CD4-positive, alpha-beta T cell (primary cell): Measurements from ENCODE around the gene SYT5. TPM values are rescaled to one million over a fixed set of nuclear protein-coding genes. Genes with fewer than 3 reads are reported as not detected.
A peak's percentile ranks its signal among the peaks of the same experiment; 100 is the strongest.
"Not testable (repeated sequence)": the region's sequence is repeated elsewhere in the genome, so short reads cannot be mapped to it uniquely, and the experiment has no call there.

Experiments used
- ATAC-seq: fragments of 200-7000 bp; cut with Tn5 transposase; one replicate; pipeline ENCODE4 v1.10.0; 2022; ENCODE audit warnings: mild to moderate bottlenecking; ENCODE audit not compliant: poor library complexity
- CTCF ChIA-PET: fragments of 350-600 bp; sonication (Branson Sonifier 250); formaldehyde crosslinking; loops from one replicate; lab custom pipeline; 2021; ENCODE audit warnings: antibody characterized with exemption, inconsistent platforms; lab: Charles Lee
- POLR2A ChIA-PET: fragments of 350-600 bp; sonication (Branson Sonifier 250); formaldehyde crosslinking; loops from one replicate; lab custom pipeline; 2021; ENCODE audit warnings: antibody characterized with exemption, inconsistent platforms; lab: Charles Lee
- DNase-seq, 14 experiments: peaks; one replicate each; pipeline ENCODE4 v3.0.0-alpha.2; 2013 to 2020; ENCODE audit warnings: mixed read lengths in 2 of 14
- H3K27ac ChIP-seq, 2 donors: one replicate each; pipeline versions ENCODE4 v1.5.1 to v1.7.0; 2013; ENCODE audit warnings: low read length in 2 of 2, low read depth in 1 of 2, mild to moderate bottlenecking in 1 of 2
- H3K27me3 ChIP-seq, 2 experiments: 1 replicate in 1 of 2; 2 replicates in 1 of 2; pipeline versions ENCODE4 v1.6.1 to v1.7.0; 2013; ENCODE audit warnings: low read length in 2 of 2, control low read depth in 1 of 2, mild to moderate bottlenecking in 1 of 2, moderate library complexity in 1 of 2; ENCODE audit not compliant: insufficient read depth in 2 of 2, control insufficient read depth in 1 of 2
- H3K36me3 ChIP-seq: one replicate; pipeline ENCODE4 v1.6.1; 2013; ENCODE audit warnings: low read length, control low read depth; ENCODE audit not compliant: insufficient read depth
- H3K4me1 ChIP-seq: one replicate; pipeline ENCODE4 v1.6.1; 2013; ENCODE audit warnings: low read length, control low read depth; ENCODE audit not compliant: insufficient read depth
- H3K4me3 ChIP-seq: one replicate; pipeline ENCODE4 v1.5.1; 2013; ENCODE audit warnings: mild to moderate bottlenecking, low read length, moderate library complexity
- H3K9me3 ChIP-seq, 2 experiments: 1 replicate in 1 of 2; 2 replicates in 1 of 2; pipeline versions ENCODE4 v1.6.1 to v1.7.0; 2013; ENCODE audit warnings: low read length in 2 of 2, mild to moderate bottlenecking in 2 of 2, control low read depth in 1 of 2, moderate library complexity in 1 of 2; ENCODE audit not compliant: control insufficient read depth in 1 of 2, insufficient read depth in 1 of 2
- H3K27ac Mint-ChIP-seq: one replicate; pipeline ENCODE4 v1.8.0; 2020; ENCODE audit warnings: mixed read lengths
- H3K27me3 Mint-ChIP-seq: one replicate; pipeline ENCODE4 v1.8.0; 2021; ENCODE audit warnings: mixed read lengths
- H3K36me3 Mint-ChIP-seq: one replicate; pipeline ENCODE4 v1.8.0; 2021; ENCODE audit warnings: low read depth, mixed read lengths
- H3K4me1 Mint-ChIP-seq: one replicate; pipeline ENCODE4 v1.8.0; 2021; ENCODE audit warnings: low read depth, mixed read lengths
- H3K4me3 Mint-ChIP-seq: one replicate; pipeline ENCODE4 v1.8.0; 2020; ENCODE audit warnings: mild to moderate bottlenecking, mixed read lengths
- H3K9me3 Mint-ChIP-seq: one replicate; pipeline ENCODE4 v1.8.0; 2020; ENCODE audit warnings: mixed read lengths
- CTCF ChIP-seq: fragments of 200-600 bp; IDR thresholded peaks from one replicate; pipeline ENCODE4 v1.8.0; 2022; ENCODE audit warnings: antibody characterized with exemption, mild to moderate bottlenecking
- intact Hi-C, 2 experiments: fragments of 100-400 bp; cut with DNase I in 1 of 2; cut with micrococcal nuclease in 1 of 2; formaldehyde crosslinking; loops; one replicate each; pipeline versions ENCODE4 v1.15.1 to v1.9.0; 2023 to 2025; cut with DNase I, micrococcal nuclease
- total RNA-seq, 174 experiments: library from RNA in 2 of 174; stranded (reverse) in 2 of 174; gene quantifications; one replicate each; pipeline ENCODE4 v1.2.3 and lab custom pipeline; 2021 to 2026

The SYT5 gene
- total RNA-seq, 2 experiments from 2014 or later: 0.41 to 0.56 TPM

GRCh38 chr19:55202199-55202598 is 22.1 kb upstream of the SYT5 start:
- POLR2A ChIA-PET, H3K4me3 Mint-ChIP-seq, H3K36me3 Mint-ChIP-seq, H3K36me3 ChIP-seq, H3K27ac ChIP-seq, H3K9me3 Mint-ChIP-seq, H3K4me1 ChIP-seq, H3K4me1 Mint-ChIP-seq, ATAC-seq, H3K27ac Mint-ChIP-seq, intact Hi-C loops, H3K4me3 ChIP-seq: not testable (repeated sequence)
- peaks cover 55% of the 10 kb centered on the region for H3K27me3 Mint-ChIP-seq
- Histone ChIP-seq H3K9me3 (peaks cover 0 to 11% of the 10 kb centered on the region in 2 experiments), H3K27me3 (peaks cover 11 to 15% of the 10 kb centered on the region in 2 experiments)
- peak; percentile 25 for TF ChIP-seq CTCF
- DNase-seq: peak in 3 of 14 experiments; percentile 6 to 34 (median 30)
- CTCF ChIA-PET: interaction anchor here (0.6 kb wide), 1 partner anchor 514 kb away, joined by 3 read pairs; no protein-coding TSS in a partner anchor

- Histone ChIP-seq H3K9me3 (peaks cover 0 to 3% of the 10 kb centered on the region in 2 experiments), H3K36me3 (no peaks in the 10 kb centered on the region), H3K4me1 (no peaks in the 10 kb centered on the region), H3K27me3 (peaks cover 10 to 11% of the 10 kb centered on the region in 2 experiments), H3K4me3 (no peak overlapping the region), H3K27ac (no peak overlapping the region)
- POLR2A ChIA-PET: no interaction called here
- Mint-ChIP-seq H3K4me1 (no peaks in the 10 kb centered on the region), H3K27ac (no peak overlapping the region), H3K36me3 (no peaks in the 10 kb centered on the region), H3K27me3 (peaks cover 33% of the 10 kb centered on the region), H3K9me3 (no peaks in the 10 kb centered on the region), H3K4me3 (no peak overlapping the region)
- no peak for TF ChIP-seq CTCF
- intact Hi-C loops: no loop called here
- CTCF ChIA-PET: no interaction called here
- DNase-seq (no peak), ATAC-seq (no peak)
These were observed 19.6 kb upstream of the SYT5 start for GRCh38 chr19:55199620-55200204.

GRCh38 chr19:55198651-55199050 is 18.6 kb upstream of the SYT5 start:
- ChIA-PET CTCF (interaction anchor here (1.4 kb wide), 1 partner anchor 103 kb away, joined by 3 read pairs; no protein-coding TSS in a partner anchor), POLR2A (no interaction called here)
- intact Hi-C loops: no loop called here
- Mint-ChIP-seq H3K36me3 (no peaks in the 10 kb centered on the region), H3K27me3 (peaks cover 26% of the 10 kb centered on the region), H3K27ac (no peak overlapping the region), H3K4me3 (no peak overlapping the region), H3K9me3 (no peaks in the 10 kb centered on the region), H3K4me1 (no peaks in the 10 kb centered on the region)
- no peak overlapping the region for H3K27ac ChIP-seq
- peaks cover 8 to 15% of the 10 kb centered on the region in 2 experiments for H3K27me3 ChIP-seq
- DNase-seq: no peak
- no peaks in the 10 kb centered on the region for H3K36me3 ChIP-seq
- no peaks in the 10 kb centered on the region for H3K4me1 ChIP-seq
- no peak for ATAC-seq
- no peak for TF ChIP-seq CTCF
- H3K4me3 ChIP-seq: no peak overlapping the region
- H3K9me3 ChIP-seq: peaks cover 0 to 3% of the 10 kb centered on the region in 2 experiments
